ENCODE data around the gene CCM2. TPM values are rescaled to one million over a fixed set of nuclear protein-coding genes. Genes with fewer than 3 reads are reported as not detected.
A peak's percentile ranks its signal among the peaks of the same experiment; 100 is the strongest.

Gene CCM2
- total RNA-seq, 2 experiments from 2014 or later = 48.8 to 52.8 TPM

GRCh38 chr7:45089341-45089891 is 89.4 kb downstream of the CCM2 start:
- H3K4me1 ChIP-seq (ENCODE audit: insufficient read depth, low read length) = peaks cover 10% of the 10 kb centered on the region
- Mint-ChIP-seq H3K9me3 (peaks cover 3% of the 10 kb centered on the region), H3K27me3 (peaks cover 18% of the 10 kb centered on the region), H3K36me3 (ENCODE audit: low read depth) (peaks cover 3% of the 10 kb centered on the region), H3K27ac (peak overlapping the region; percentile 12), H3K4me1 (ENCODE audit: low read depth) (peaks cover 7% of the 10 kb centered on the region), H3K4me3 (peak overlapping the region; percentile 60)
- H3K27me3 ChIP-seq (ENCODE audit: control insufficient read depth in 1 of 2, insufficient read depth in 2 of 2, low read length in 2 of 2) = peaks cover 11 to 17% of the 10 kb centered on the region in 2 experiments
- H3K36me3 ChIP-seq (ENCODE audit: insufficient read depth, low read length) = no peaks in the 10 kb centered on the region
- POLR2A ChIA-PET = no interaction called here
- intact Hi-C loops (cut with DNase I, micrococcal nuclease) = no loop called here
- peak overlapping the region; percentile 42 for H3K4me3 ChIP-seq (ENCODE audit: low read length)
- peaks cover 0 to 4% of the 10 kb centered on the region in 2 experiments for H3K9me3 ChIP-seq (ENCODE audit: control insufficient read depth in 1 of 2, insufficient read depth in 1 of 2, low read length in 2 of 2)
- DNase-seq = peak; percentile 22 to 79 (median 53)
- peak; percentile 58 for ATAC-seq (ENCODE audit: poor library complexity)
- H3K27ac ChIP-seq (ENCODE audit: low read depth in 1 of 2, low read length in 2 of 2) = no peak overlapping the region
- CTCF ChIA-PET = interaction anchor here (0.6 kb wide), 1 partner anchor 47 kb away, joined by 3 read pairs; no protein-coding TSS in a partner anchor
- no peak for TF ChIP-seq CTCF (IDR thresholded peaks at IDR 0.05)

GRCh38 chr7:45092100-45092930 is 92.3 kb downstream of the CCM2 start:
- Mint-ChIP-seq H3K9me3 (peaks cover 3% of the 10 kb centered on the region), H3K4me1 (ENCODE audit: low read depth) (peaks cover 7% of the 10 kb centered on the region), H3K27me3 (peaks cover 18% of the 10 kb centered on the region), H3K27ac (no peak overlapping the region), H3K36me3 (ENCODE audit: low read depth) (peaks cover 4% of the 10 kb centered on the region), H3K4me3 (no peak overlapping the region)
- ChIA-PET POLR2A (no interaction called here), CTCF (interaction anchor here (2.2 kb wide), 1 partner anchor 15 kb away, joined by 5 read pairs; no protein-coding TSS in a partner anchor)
- H3K27ac ChIP-seq (ENCODE audit: low read depth in 1 of 2, low read length in 2 of 2) = no peak overlapping the region
- DNase-seq (peak in 1 of 14 experiments; percentile 1), ATAC-seq (ENCODE audit: poor library complexity) (no peak)
- H3K4me1 ChIP-seq (ENCODE audit: insufficient read depth, low read length) = peaks cover 10% of the 10 kb centered on the region
- no peaks in the 10 kb centered on the region for H3K36me3 ChIP-seq (ENCODE audit: insufficient read depth, low read length)
- H3K9me3 ChIP-seq (ENCODE audit: control insufficient read depth in 1 of 2, insufficient read depth in 1 of 2, low read length in 2 of 2) = peaks cover 0 to 5% of the 10 kb centered on the region in 2 experiments
- H3K27me3 ChIP-seq (ENCODE audit: control insufficient read depth in 1 of 2, insufficient read depth in 2 of 2, low read length in 2 of 2) = peaks cover 11 to 17% of the 10 kb centered on the region in 2 experiments
- intact Hi-C loops (cut with DNase I, micrococcal nuclease) = no loop called here
- no peak overlapping the region for H3K4me3 ChIP-seq (ENCODE audit: low read length)
- TF ChIP-seq CTCF (IDR thresholded peaks at IDR 0.05) = no peak

GRCh38 chr7:45092931-45093235 is 92.9 kb downstream of the CCM2 start:
- Histone ChIP-seq H3K36me3 (ENCODE audit: insufficient read depth, low read length) (no peaks in the 10 kb centered on the region), H3K27ac (ENCODE audit: low read depth in 1 of 2, low read length in 2 of 2) (no peak overlapping the region), H3K9me3 (ENCODE audit: control insufficient read depth in 1 of 2, insufficient read depth in 1 of 2, low read length in 2 of 2) (peaks cover 0 to 5% of the 10 kb centered on the region in 2 experiments), H3K4me1 (ENCODE audit: insufficient read depth, low read length) (peaks cover 10% of the 10 kb centered on the region), H3K27me3 (ENCODE audit: control insufficient read depth in 1 of 2, insufficient read depth in 2 of 2, low read length in 2 of 2) (peaks cover 7 to 17% of the 10 kb centered on the region in 2 experiments), H3K4me3 (ENCODE audit: low read length) (no peak overlapping the region)
- no peak for TF ChIP-seq CTCF (IDR thresholded peaks at IDR 0.05)
- Mint-ChIP-seq H3K36me3 (ENCODE audit: low read depth) (peaks cover 8% of the 10 kb centered on the region), H3K9me3 (peaks cover 3% of the 10 kb centered on the region), H3K27me3 (peaks cover 14% of the 10 kb centered on the region), H3K27ac (no peak overlapping the region), H3K4me3 (no peak overlapping the region), H3K4me1 (ENCODE audit: low read depth) (peaks cover 7% of the 10 kb centered on the region)
- POLR2A ChIA-PET = interaction anchor here (1.0 kb wide), 1 partner anchor 59 kb away, joined by 3 read pairs; no protein-coding TSS in a partner anchor
- DNase-seq = no peak
- intact Hi-C loops (cut with DNase I, micrococcal nuclease) = no loop called here
- no peak for ATAC-seq (ENCODE audit: poor library complexity)
- CTCF ChIA-PET = interaction anchor here (2.2 kb wide), 1 partner anchor 14 kb away, joined by 5 read pairs; no protein-coding TSS in a partner anchor
